IMR-90 (cell line): ENCODE data around the gene GAS7. TPM values are rescaled to one million over a fixed set of nuclear protein-coding genes. Genes with fewer than 3 reads are reported as not detected.

Experiments
- ATAC-seq: fragments of 200-7000 bp; cut with Tn5 transposase; 2 replicates; pipeline ENCODE4 v1.9.1; 2020; ENCODE audit warnings: low read depth, mild to moderate bottlenecking, moderate library complexity
- BruUV-seq: library from RNA; stranded (reverse); fragments of 400-500 nt; replicated peaks from 2 replicates; lab custom pipeline; 2021; lab: Mats Ljungman, UMichigan
- CTCF ChIA-PET: fragments of 300-600 bp; formaldehyde crosslinking; extraction: SDS; loops from one replicate; lab custom pipeline; 2021; ENCODE audit warnings: antibody characterized with exemption; lab: Yijun Ruan, JAX
- POLR2A ChIA-PET: fragments of 300-600 bp; sonication (Branson Sonifier 250); formaldehyde crosslinking; loops from one replicate; lab custom pipeline; 2022; ENCODE audit warnings: antibody characterized with exemption; ENCODE audit not compliant: unreplicated experiment; lab: Charles Lee
- DNase-seq: peaks from one replicate; pipeline ENCODE4 v3.0.0; 2013
- H2AFZ ChIP-seq: replicated peaks from 2 replicates; pipeline ENCODE3; 2013; ENCODE audit warnings: low read length, mild to moderate bottlenecking; ENCODE audit not compliant: poor library complexity
- H2AK5ac ChIP-seq: 2 replicates; pipeline ENCODE4 v1.6.1; 2013; ENCODE audit warnings: low read depth, low read length, inconsistent platforms
- H2AK9ac ChIP-seq: replicated peaks from 2 replicates; pipeline ENCODE3; 2013; ENCODE audit warnings: mild to moderate bottlenecking, low read depth, low read length, moderate library complexity; ENCODE audit not compliant: poor library complexity
- H2BK120ac ChIP-seq: 2 replicates; pipeline ENCODE4 v1.6.1; 2013; ENCODE audit warnings: low read depth, low read length, inconsistent platforms
- H2BK15ac ChIP-seq: 3 replicates; pipeline ENCODE4 v1.6.1; 2013; ENCODE audit warnings: low read depth, low read length, inconsistent platforms
- H2BK20ac ChIP-seq: 2 replicates; pipeline ENCODE4 v1.6.1; 2013; ENCODE audit warnings: low read depth, mild to moderate bottlenecking, inconsistent platforms, low read length, moderate library complexity
- H2BK5ac ChIP-seq: 2 replicates; pipeline ENCODE4 v1.6.1; 2013; ENCODE audit warnings: mild to moderate bottlenecking, low read depth, low read length, inconsistent platforms; ENCODE audit not compliant: poor library complexity, severe bottlenecking
- H3K14ac ChIP-seq: replicated peaks from 2 replicates; pipeline ENCODE4 v1.6.1; 2013; ENCODE audit warnings: low read depth, low read length, inconsistent platforms
- H3K18ac ChIP-seq: 2 replicates; pipeline ENCODE4 v1.6.1; 2013; ENCODE audit warnings: low read depth, low read length, control low read depth
- H3K23ac ChIP-seq: 2 replicates; pipeline ENCODE4 v1.6.1; 2013; ENCODE audit warnings: low read depth, low read length, inconsistent platforms
- H3K27ac ChIP-seq: 2 replicates; pipeline ENCODE4 v1.5.1; 2013; ENCODE audit warnings: mild to moderate bottlenecking, control low read depth, low read length; ENCODE audit not compliant: insufficient read depth
- H3K27me3 ChIP-seq: 2 replicates; pipeline ENCODE4 v1.6.1; 2013; ENCODE audit warnings: low read length; ENCODE audit not compliant: control insufficient read depth, insufficient read depth
- H3K36me3 ChIP-seq: 2 replicates; pipeline ENCODE4 v1.6.1; 2013; ENCODE audit warnings: low read length, mixed read lengths; ENCODE audit not compliant: control insufficient read depth, insufficient read depth
- H3K4ac ChIP-seq: 2 replicates; pipeline ENCODE4 v1.6.1; 2013; ENCODE audit warnings: low read depth, low read length, inconsistent platforms
- H3K4me1 ChIP-seq: 2 replicates; pipeline ENCODE4 v1.6.1; 2013; ENCODE audit warnings: low read length, mixed read lengths; ENCODE audit not compliant: control insufficient read depth, insufficient read depth
- H3K4me2 ChIP-seq: 2 replicates; pipeline ENCODE4 v1.6.1; 2013; ENCODE audit warnings: low read depth, mild to moderate bottlenecking, control low read depth, low read length, moderate library complexity
- H3K4me3 ChIP-seq: 2 replicates; pipeline ENCODE4 v1.5.1; 2013; ENCODE audit warnings: low read depth, mild to moderate bottlenecking, control low read depth, low read length, moderate library complexity; ENCODE audit not compliant: insufficient read depth
- H3K56ac ChIP-seq: 2 replicates; pipeline ENCODE4 v1.6.1; 2013; ENCODE audit warnings: low read length, inconsistent platforms; ENCODE audit not compliant: insufficient read depth; ENCODE audit errors: extremely low read depth
- H3K79me1 ChIP-seq, 2 experiments: 2 replicates each; pipeline ENCODE4 v1.6.1; 2013; ENCODE audit warnings: low read length in 2 of 2, inconsistent platforms in 1 of 2, low read depth in 1 of 2
- H3K9ac ChIP-seq: 2 replicates; pipeline ENCODE4 v1.6.1; 2013; ENCODE audit warnings: low read depth, low read length, control low read depth
- H3K9me1 ChIP-seq: 2 replicates; pipeline ENCODE4 v1.6.1; 2013; ENCODE audit warnings: low read length, inconsistent platforms; ENCODE audit not compliant: insufficient read depth
- H3K9me3 ChIP-seq: 2 replicates; pipeline ENCODE4 v1.6.1; 2013; ENCODE audit warnings: low read length; ENCODE audit not compliant: control insufficient read depth, insufficient read depth
- H4K20me1 ChIP-seq: 2 replicates; pipeline ENCODE4 v1.6.1; 2013; ENCODE audit warnings: low read length, inconsistent platforms; ENCODE audit not compliant: insufficient read depth
- H4K5ac ChIP-seq: 2 replicates; pipeline ENCODE4 v1.6.1; 2013; ENCODE audit warnings: mild to moderate bottlenecking, low read depth, low read length, control low read depth
- H4K8ac ChIP-seq, 2 experiments: 2 replicates each; pipeline ENCODE4 v1.6.1; 2013; ENCODE audit warnings: low read depth in 2 of 2, low read length in 2 of 2, control low read depth in 1 of 2, inconsistent platforms in 1 of 2
- H4K91ac ChIP-seq: 2 replicates; pipeline ENCODE4 v1.6.1; 2013; ENCODE audit warnings: low read depth, low read length, inconsistent platforms; ENCODE audit not compliant: insufficient read depth
- BHLHE40 ChIP-seq: fragments of 150-350 bp; IDR thresholded peaks from 2 replicates; pipeline ENCODE4 v1.6.1; 2016; ENCODE audit warnings: mild to moderate bottlenecking, low read depth, low read length
- CEBPB ChIP-seq: IDR thresholded peaks from 2 replicates; pipeline ENCODE4 v1.6.1; 2012; ENCODE audit warnings: low read depth, low read length, improper control_type of control experiment
- ELK1 ChIP-seq: fragments of 150-350 bp; IDR thresholded peaks from 2 replicates; pipeline ENCODE4 v1.6.1; 2016; ENCODE audit warnings: low read depth, mild to moderate bottlenecking, low read length, moderate library complexity, borderline replicate concordance
- MAZ ChIP-seq: IDR thresholded peaks from 2 replicates; pipeline ENCODE4 v1.6.1; 2012; ENCODE audit warnings: low read depth, mild to moderate bottlenecking, low read length, improper control_type of control experiment, moderate library complexity, borderline replicate concordance
- MXI1 ChIP-seq: IDR thresholded peaks from 2 replicates; pipeline ENCODE4 v1.6.1; 2012; ENCODE audit warnings: low read depth, mild to moderate bottlenecking, low read length, moderate library complexity, borderline replicate concordance
- POLR2A ChIP-seq: IDR thresholded peaks from 2 replicates; pipeline ENCODE4 v1.6.1; 2012; ENCODE audit warnings: mild to moderate bottlenecking, low read depth, low read length
- RCOR1 ChIP-seq: IDR thresholded peaks from 2 replicates; pipeline ENCODE4 v1.6.1; 2012; ENCODE audit warnings: mild to moderate bottlenecking, low read length, improper control_type of control experiment; ENCODE audit not compliant: insufficient replicate concordance
- WGBS, 2 experiments: methylation state at CpG; one replicate each; pipeline versions ENCODE4 v1.1.5 to v1.1.7; 2013; ENCODE audit warnings: missing lambda C conversion rate in 2 of 2; ENCODE audit not compliant: insufficient read length in 1 of 2; ENCODE audit errors: extremely low coverage in 2 of 2; 5-methylcytosine and 5-hydroxymethylcytosine counted together
- dilution Hi-C: fragments of 300-500 bp; cut with HindIII; formaldehyde crosslinking; loops from one replicate; pipeline ENCODE4 v1.14.3; 2018; ENCODE audit warnings: low sequenced_read_pairs; ENCODE audit not compliant: unreplicated experiment
- in situ Hi-C: fragments of 300-500 bp; cut with MboI; formaldehyde crosslinking; loops from 3 replicates; pipeline ENCODE4 v1.14.3; 2019; ENCODE audit warnings: low sequenced_read_pairs, inconsistent platforms, mixed read lengths
- intact Hi-C: fragments of 100-400 bp; cut with micrococcal nuclease; formaldehyde crosslinking; loops from 2 replicates; pipeline ENCODE4 v1.10.0; 2022
- polyA plus RNA-seq, 3 experiments: library from polyadenylated mRNA; depleted of rRNA; stranded (reverse); fragments of >200 nt; gene quantifications; 2 replicates each; pipeline ENCODE4 v1.2.3, GENCODE V29; 2012; ENCODE audit warnings: low replicate concordance in 1 of 3
- total RNA-seq: library from RNA; depleted of rRNA; stranded (reverse); fragments of >200 nt; gene quantifications from 2 replicates; pipeline ENCODE4 v1.2.3, GENCODE V29; 2012

The GAS7 gene
- total and polyA plus RNA-seq, 2 of the 4 experiments (the other 2 are of a cell fraction), result 4.6 to 5.0 TPM

GRCh38 chr17:10067446-10068143 lies 130.8 kb downstream of the GAS7 start:
- TF ChIP-seq RCOR1 (no peak), CEBPB (no peak), MAZ (no peak), MXI1 (no peak), ELK1 (no peak), BHLHE40 (no peak), POLR2A (no peak)
- H2AFZ ChIP-seq, result no peak overlapping the region
- no peak overlapping the region for H2AK5ac ChIP-seq
- H4K20me1 ChIP-seq, result no peaks in the 10 kb centered on the region; the same call in 1 of the 2 replicates
- no peak overlapping the region for H2BK15ac ChIP-seq
- H3K23ac ChIP-seq, result no peak overlapping the region
- WGBS, 2 experiments, result 100% methylated on average over 1 of the region's 8 CpGs; no CpG with 5 or more reads in 1 of the 2 experiments
- H2BK20ac ChIP-seq, result no peak overlapping the region
- H4K5ac ChIP-seq, result no peak overlapping the region
- peaks cover 6% of the 10 kb centered on the region; the same call in 1 of the 2 replicates for H3K9me3 ChIP-seq
- no peak overlapping the region for H3K56ac ChIP-seq
- ChIA-PET CTCF (no interaction called here), POLR2A (no interaction called here)
- DNase-seq (no peak), ATAC-seq (no peak)
- no peaks in the 10 kb centered on the region for H3K36me3 ChIP-seq
- in situ Hi-C loops, result no loop called here
- no peak overlapping the region for H3K4ac ChIP-seq
- no peak overlapping the region for H4K91ac ChIP-seq
- H4K8ac ChIP-seq, result no peak overlapping the region
- H3K27me3 ChIP-seq, result no peaks in the 10 kb centered on the region
- no peak overlapping the region for H3K4me3 ChIP-seq
- no peaks in the 10 kb centered on the region for H3K79me1 ChIP-seq
- H3K4me2 ChIP-seq, result no peak overlapping the region
- no peak overlapping the region for H2BK120ac ChIP-seq
- no peak overlapping the region for H3K27ac ChIP-seq
- no peak overlapping the region for H2AK9ac ChIP-seq
- 0 out of 2 replicates have a peak, but pooled peaks cover 5% of the 10 kb centered on the region for H3K9me1 ChIP-seq
- H3K9ac ChIP-seq, result no peak overlapping the region
- no peak overlapping the region for H3K14ac ChIP-seq
- H3K18ac ChIP-seq, result no peak overlapping the region
- intact Hi-C loops, result no loop called here
- no peak overlapping the region for H2BK5ac ChIP-seq
- dilution Hi-C loops, result no loop called here
- H3K4me1 ChIP-seq, result no peaks in the 10 kb centered on the region; the same call in 1 of the 2 replicates
- BruUV-seq, result no TSS peak
